GM06990 (cell line): ENCODE results near the gene SMS.

Experiments used
- DNase-seq: peaks from one replicate; pipeline ENCODE4 v3.0.0-alpha.2; 2011; ENCODE audit not compliant: insufficient read length; ENCODE audit errors: extremely low read depth
- H3K27me3 ChIP-seq: replicated peaks from 2 replicates; pipeline ENCODE4 v1.6.0; 2011; ENCODE audit warnings: low read length; ENCODE audit not compliant: control insufficient read depth, insufficient read depth
- H3K36me3 ChIP-seq: 2 replicates; pipeline ENCODE4 v1.5.1; 2011; ENCODE audit warnings: low read length; ENCODE audit not compliant: control insufficient read depth, insufficient read depth
- H3K4me3 ChIP-seq: replicated peaks from 2 replicates; pipeline ENCODE4 v1.5.1; 2011; ENCODE audit warnings: low read depth, mild to moderate bottlenecking, control low read depth, low read length
- TF ChIP-seq, protein P1 (sequence below): IDR thresholded peaks from 2 replicates; pipeline ENCODE4 v1.5.1; 2011; ENCODE audit warnings: low read length, control low read depth, mild to moderate bottlenecking, inconsistent platforms; ENCODE audit not compliant: insufficient read depth, poor library complexity, severe bottlenecking

The SMS gene

DNA sequence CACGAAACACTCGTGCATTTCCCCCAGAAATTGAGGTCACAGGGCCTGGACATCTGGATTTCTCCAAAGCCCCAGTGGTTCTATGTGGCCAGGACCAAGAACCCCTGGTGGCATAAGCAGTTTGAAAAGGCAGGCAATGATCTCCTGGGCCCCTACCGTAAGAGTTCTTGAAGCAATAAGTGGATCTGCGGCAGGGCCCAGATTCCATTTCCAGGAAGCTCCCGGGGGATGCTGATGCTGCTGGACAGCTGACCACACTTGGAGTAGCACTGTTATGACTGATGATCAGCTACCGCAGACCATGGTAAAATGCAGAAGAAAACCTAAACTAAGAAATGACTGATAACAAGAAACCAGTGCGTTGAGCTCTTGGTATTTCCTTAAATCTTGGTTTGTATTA, 27.8 kb downstream of the SMS start:
- no peak for DNase-seq
- no peaks in the 10 kb centered on the region for H3K36me3 ChIP-seq
- TF ChIP-seq, protein P1, sequence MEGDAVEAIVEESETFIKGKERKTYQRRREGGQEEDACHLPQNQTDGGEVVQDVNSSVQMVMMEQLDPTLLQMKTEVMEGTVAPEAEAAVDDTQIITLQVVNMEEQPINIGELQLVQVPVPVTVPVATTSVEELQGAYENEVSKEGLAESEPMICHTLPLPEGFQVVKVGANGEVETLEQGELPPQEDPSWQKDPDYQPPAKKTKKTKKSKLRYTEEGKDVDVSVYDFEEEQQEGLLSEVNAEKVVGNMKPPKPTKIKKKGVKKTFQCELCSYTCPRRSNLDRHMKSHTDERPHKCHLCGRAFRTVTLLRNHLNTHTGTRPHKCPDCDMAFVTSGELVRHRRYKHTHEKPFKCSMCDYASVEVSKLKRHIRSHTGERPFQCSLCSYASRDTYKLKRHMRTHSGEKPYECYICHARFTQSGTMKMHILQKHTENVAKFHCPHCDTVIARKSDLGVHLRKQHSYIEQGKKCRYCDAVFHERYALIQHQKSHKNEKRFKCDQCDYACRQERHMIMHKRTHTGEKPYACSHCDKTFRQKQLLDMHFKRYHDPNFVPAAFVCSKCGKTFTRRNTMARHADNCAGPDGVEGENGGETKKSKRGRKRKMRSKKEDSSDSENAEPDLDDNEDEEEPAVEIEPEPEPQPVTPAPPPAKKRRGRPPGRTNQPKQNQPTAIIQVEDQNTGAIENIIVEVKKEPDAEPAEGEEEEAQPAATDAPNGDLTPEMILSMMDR: no peak
- H3K27me3 ChIP-seq: no peaks in the 10 kb centered on the region
- H3K4me3 ChIP-seq: no peak overlapping the region

DNA sequence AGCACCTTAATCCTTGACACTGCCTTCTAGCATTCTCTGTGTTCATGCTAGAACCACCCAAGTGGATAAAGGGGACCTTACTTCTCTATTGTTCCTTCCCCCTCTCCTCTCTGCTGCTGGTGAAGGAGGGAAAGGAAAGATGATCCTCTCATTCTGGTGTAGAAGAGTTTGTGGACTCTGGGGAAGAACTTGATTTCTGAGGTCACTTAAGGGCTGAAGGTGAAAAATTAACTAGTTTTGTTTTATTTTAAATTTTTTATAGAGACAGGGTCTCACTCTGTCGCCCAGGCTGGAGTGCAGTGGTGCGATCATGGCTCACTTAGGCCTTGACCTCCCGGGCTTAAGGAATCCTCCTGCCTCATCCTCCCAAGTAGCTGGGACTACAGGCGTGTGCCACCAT, 29.8 kb downstream of the SMS start:
- Histone ChIP-seq H3K27me3 (no peaks in the 10 kb centered on the region), H3K4me3 (no peak overlapping the region), H3K36me3 (no peaks in the 10 kb centered on the region; the same call in 1 of the 2 replicates)
- TF ChIP-seq, protein P1: no peak
- no peak for DNase-seq

DNA sequence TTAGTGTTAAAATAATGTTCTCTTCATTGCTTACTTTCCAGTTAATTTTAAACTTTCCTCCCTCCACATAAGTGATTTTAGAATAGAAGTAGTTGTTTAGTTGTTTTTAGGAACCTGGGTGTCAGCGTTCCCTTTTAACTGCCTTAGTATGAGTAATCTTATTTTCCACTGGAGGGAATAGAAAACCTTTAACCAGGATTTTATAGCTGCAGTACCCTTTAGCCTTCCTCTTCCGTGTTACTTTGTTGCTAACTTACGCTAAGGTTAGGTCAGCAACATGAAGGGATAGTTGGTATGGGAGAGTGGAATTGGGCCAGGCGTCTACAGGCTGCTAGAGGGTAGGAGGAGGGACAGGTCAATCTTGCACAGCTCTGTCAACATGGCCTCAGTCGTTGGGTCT, 31.5 kb downstream of the SMS start:
- Histone ChIP-seq H3K27me3 (no peaks in the 10 kb centered on the region), H3K4me3 (no peak overlapping the region), H3K36me3 (no peaks in the 10 kb centered on the region; the same call in 1 of the 2 replicates)
- no peak for DNase-seq
- TF ChIP-seq, protein P1: no peak

DNA sequence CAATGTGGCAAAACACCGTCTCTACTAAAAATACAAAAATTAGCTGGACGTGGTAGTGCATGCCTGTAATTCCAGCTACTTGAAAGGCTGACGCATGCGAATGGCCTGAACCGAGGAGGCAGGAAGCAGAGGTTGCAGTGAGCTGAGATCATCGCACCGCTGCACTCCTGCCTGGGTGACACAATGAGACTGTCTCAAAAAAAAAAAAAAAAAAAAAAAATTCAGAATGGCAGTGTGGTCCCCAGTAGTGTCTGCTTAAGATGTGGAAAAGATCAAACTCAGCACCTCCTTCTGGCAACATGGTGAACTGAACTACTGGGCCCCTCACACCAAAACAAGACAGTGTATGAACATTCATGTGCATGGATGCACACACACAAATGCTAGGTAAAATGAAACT, 32.2 kb downstream of the SMS start:
- TF ChIP-seq, protein P1: peak; percentile 17
- no peaks in the 10 kb centered on the region; the same call in 1 of the 2 replicates for H3K36me3 ChIP-seq
- H3K4me3 ChIP-seq: no peak overlapping the region
- no peak for DNase-seq
- no peaks in the 10 kb centered on the region for H3K27me3 ChIP-seq

DNA sequence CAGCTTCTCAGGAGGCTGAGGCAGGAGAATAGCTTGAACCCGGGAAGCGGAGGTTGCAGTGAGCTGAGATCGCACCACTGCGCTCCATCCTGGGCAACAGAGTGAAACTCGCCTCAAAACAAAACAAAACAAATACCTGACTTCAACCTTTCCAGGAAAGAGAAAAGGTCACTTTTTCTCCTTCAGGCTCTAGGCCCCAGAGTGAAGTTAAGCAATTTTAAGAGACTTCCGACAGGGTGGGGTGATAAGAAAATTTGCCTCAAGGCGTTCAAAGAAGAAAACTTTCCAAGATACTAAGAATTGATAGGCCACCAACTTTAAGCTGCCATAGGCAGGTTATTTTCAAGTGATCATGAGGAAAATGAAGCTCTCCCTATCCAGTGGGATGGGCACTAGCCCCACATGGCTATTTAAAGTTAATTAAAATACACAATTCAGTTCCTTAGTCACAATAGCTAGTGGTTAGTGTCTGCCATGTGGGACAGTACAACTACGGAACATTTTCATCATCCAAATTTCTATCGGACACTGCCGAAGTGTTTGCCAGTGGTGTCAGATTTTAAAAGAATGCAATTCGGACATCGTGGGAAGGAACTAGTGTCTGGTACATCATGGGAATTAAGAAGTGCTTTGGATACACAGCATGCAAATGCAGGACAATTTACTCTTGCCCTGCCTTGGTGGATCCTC, 33.0 kb downstream of the SMS start:
- H3K27me3 ChIP-seq: no peaks in the 10 kb centered on the region
- TF ChIP-seq, protein P1: no peak
- no peak overlapping the region for H3K4me3 ChIP-seq
- no peak for DNase-seq
- no peaks in the 10 kb centered on the region; the same call in 1 of the 2 replicates for H3K36me3 ChIP-seq
